GM12891 (cell line): ENCODE results near the gene CD151.

ENCODE experiments used
- PAX5 ChIP-seq: IDR thresholded peaks from 2 replicates; pipeline ENCODE4 v1.6.1; 2011; ENCODE audit warnings: low read length, moderate library complexity, mild to moderate bottlenecking; ENCODE audit not compliant: insufficient read depth, severe bottlenecking
- POLR2A ChIP-seq: IDR thresholded peaks from 2 replicates; pipeline ENCODE4 v1.6.1; 2011; ENCODE audit warnings: low read depth, low read length, control low read depth
- POLR2AphosphoS5 ChIP-seq: IDR thresholded peaks from 2 replicates; pipeline ENCODE4 v1.6.1; 2011; ENCODE audit warnings: low read depth, low read length, control low read depth
- POU2F2 ChIP-seq: IDR thresholded peaks from 2 replicates; pipeline ENCODE4 v1.6.1; 2011; ENCODE audit warnings: low read depth, mild to moderate bottlenecking, control low read depth, low read length, moderate library complexity
- SPI1 ChIP-seq: IDR thresholded peaks from 2 replicates; pipeline ENCODE4 v1.6.1; 2011; ENCODE audit warnings: low read depth, low read length, control low read depth
- TAF1 ChIP-seq: IDR thresholded peaks from 2 replicates; pipeline ENCODE4 v1.6.1; 2011; ENCODE audit warnings: low read depth, low read length, control low read depth

DNA sequence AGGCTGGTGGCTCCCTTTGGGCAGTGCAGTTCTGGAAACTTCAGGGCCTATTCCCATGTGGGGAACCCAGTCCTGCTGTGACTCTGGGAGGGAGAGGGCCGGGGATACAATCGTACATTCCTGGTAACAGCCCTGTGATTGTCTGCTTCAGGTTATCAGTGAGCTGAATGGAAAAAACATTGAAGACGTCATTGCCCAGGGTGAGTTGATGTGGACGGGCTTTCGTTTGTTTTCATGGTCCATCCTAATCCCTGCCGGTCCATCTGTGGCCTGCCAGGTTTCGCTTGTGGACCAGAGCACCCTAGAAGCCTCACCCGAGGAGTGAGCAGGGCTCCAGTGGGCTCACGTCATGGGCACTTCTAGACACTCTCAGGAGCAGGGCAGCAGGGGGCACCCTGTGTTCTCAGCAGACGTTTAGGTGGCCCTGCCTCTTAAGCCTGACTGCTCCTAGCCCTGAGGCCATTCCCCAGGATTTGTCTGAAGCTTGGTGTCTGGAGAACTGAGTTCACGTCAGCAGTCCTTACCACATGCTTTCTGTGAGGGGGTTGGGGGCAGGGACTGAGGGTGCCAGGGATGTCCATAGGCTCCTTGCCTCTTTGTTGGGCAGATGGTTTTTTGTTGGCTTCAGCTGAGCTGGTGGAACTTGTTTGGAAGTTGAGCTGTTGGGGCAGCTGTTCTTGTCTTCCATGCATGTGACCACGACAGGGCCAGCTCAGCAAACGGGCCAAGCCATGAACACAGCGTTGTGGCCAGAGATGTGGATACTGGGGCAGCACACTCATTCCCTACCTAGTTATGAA is 21.1 kb upstream of the CD151 start:
- TF ChIP-seq POLR2A: no peak
- TF ChIP-seq TAF1: no peak
- peak; percentile 18 for TF ChIP-seq POLR2AphosphoS5
- TF ChIP-seq POU2F2: no peak
- no peak for TF ChIP-seq PAX5
- TF ChIP-seq SPI1: no peak
